Activated B cell treated with CpG ODN at 0.5 μM for 24 hours (primary cell): Measurements from ENCODE around the gene CFDP1. TPM values are rescaled to one million over a fixed set of nuclear protein-coding genes. Genes with fewer than 3 reads are reported as not detected.
A peak's percentile ranks its signal among the peaks of the same experiment; 100 is the strongest.

Experiments used
- ATAC-seq: fragments of 200-7000 bp; cut with Tn5 transposase; one replicate; pipeline ENCODE4 v1.10.0; 2021; ENCODE audit warnings: low read depth, mild to moderate bottlenecking, moderate library complexity
- CTCF ChIA-PET: fragments of 350-600 bp; sonication (Branson Sonifier 250); formaldehyde crosslinking; loops from one replicate; lab custom pipeline; 2021; ENCODE audit warnings: antibody characterized with exemption; lab: Charles Lee
- POLR2A ChIA-PET: fragments of 350-600 bp; sonication (Branson Sonifier 250); formaldehyde crosslinking; loops from one replicate; lab custom pipeline; 2021; ENCODE audit warnings: antibody characterized with exemption; lab: Charles Lee
- DNase-seq: peaks from one replicate; pipeline ENCODE4 v3.0.0; 2022
- H3K27ac Mint-ChIP-seq: one replicate; pipeline ENCODE4 v1.8.0; 2020; ENCODE audit warnings: mixed read lengths
- H3K27me3 Mint-ChIP-seq: one replicate; pipeline ENCODE4 v1.8.0; 2021; ENCODE audit warnings: mixed read lengths
- H3K36me3 Mint-ChIP-seq: one replicate; pipeline ENCODE4 v1.8.0; 2021; ENCODE audit warnings: low read depth, mixed read lengths
- H3K4me1 Mint-ChIP-seq: one replicate; pipeline ENCODE4 v1.8.0; 2021; ENCODE audit warnings: mixed read lengths
- H3K4me3 Mint-ChIP-seq: one replicate; pipeline ENCODE4 v1.8.0; 2020; ENCODE audit warnings: mild to moderate bottlenecking, mixed read lengths
- H3K9me3 Mint-ChIP-seq: one replicate; pipeline ENCODE4 v1.8.0; 2020; ENCODE audit warnings: mixed read lengths
- CTCF ChIP-seq: fragments of 200-600 bp; IDR thresholded peaks from one replicate; pipeline ENCODE4 v1.8.0; 2022; ENCODE audit warnings: antibody characterized with exemption, mild to moderate bottlenecking
- intact Hi-C: fragments of 100-400 bp; cut with micrococcal nuclease; formaldehyde crosslinking; loops from one replicate; pipeline ENCODE4 v1.15.1; 2024
- total RNA-seq: library from RNA; stranded (reverse); gene quantifications from 2 replicates; pipeline ENCODE4 v1.2.3, GENCODE V29; 2022

The CFDP1 gene
- total RNA-seq, 1 donor from 2014 or later, result 32.0 TPM

GRCh38 chr16:75252946-75253911, 180.1 kb downstream of the CFDP1 start:
- intact Hi-C loops, result no loop called here
- ChIA-PET CTCF (no interaction called here), POLR2A (no interaction called here)
- no peak for ATAC-seq
- no peak for DNase-seq
- H3K4me1 Mint-ChIP-seq, result peaks cover 12% of the 10 kb centered on the region
- H3K27me3 Mint-ChIP-seq, result peaks cover 54% of the 10 kb centered on the region
- TF ChIP-seq CTCF, result no peak
- H3K9me3 Mint-ChIP-seq, result no peaks in the 10 kb centered on the region
- H3K27ac Mint-ChIP-seq, result no peak overlapping the region
- no peaks in the 10 kb centered on the region for H3K36me3 Mint-ChIP-seq
- H3K4me3 Mint-ChIP-seq, result no peak overlapping the region

GRCh38 chr16:75252049-75252864, 181.0 kb downstream of the CFDP1 start:
- H3K27me3 Mint-ChIP-seq, result peaks cover 56% of the 10 kb centered on the region

GRCh38 chr16:75251280-75252048, 181.8 kb downstream of the CFDP1 start, which contains the start of gene BCAR1:
BCAR1 (minus strand) TSS chr16:75251624; CDS start chr16:75251482, 142 bp downstream.
- ATAC-seq (no peak), DNase-seq (no peak)
- H3K9me3 Mint-ChIP-seq, result no peaks in the 10 kb centered on the region
- H3K4me1 Mint-ChIP-seq, result peaks cover 12% of the 10 kb centered on the region
- no peak for TF ChIP-seq CTCF
- H3K27me3 Mint-ChIP-seq, result peaks cover 59% of the 10 kb centered on the region
- peak within 1 kb of the TSS; percentile 56 for H3K4me3 Mint-ChIP-seq
- intact Hi-C loops, result no loop called here
- CTCF ChIA-PET, result no interaction called here
- POLR2A ChIA-PET, result no interaction called here
- no peak within 1 kb of the TSS for H3K27ac Mint-ChIP-seq
- no peaks in the 10 kb centered on the region for H3K36me3 Mint-ChIP-seq

More at GRCh38 chr16:75252049-75252864, 181.0 kb downstream of the CFDP1 start:
- H3K9me3 Mint-ChIP-seq, result no peaks in the 10 kb centered on the region
- TF ChIP-seq CTCF, result no peak
- ChIA-PET POLR2A (no interaction called here), CTCF (no interaction called here)
- intact Hi-C loops, result no loop called here
- no peaks in the 10 kb centered on the region for H3K36me3 Mint-ChIP-seq
- H3K4me3 Mint-ChIP-seq, result peak overlapping the region; percentile 56
- H3K27ac Mint-ChIP-seq, result no peak overlapping the region
- no peak for DNase-seq
- peaks cover 12% of the 10 kb centered on the region for H3K4me1 Mint-ChIP-seq
- no peak for ATAC-seq

- DNase-seq, result no peak
- Mint-ChIP-seq H3K9me3 (no peaks in the 10 kb centered on the region), H3K27ac (no peak overlapping the region), H3K4me3 (no peak overlapping the region), H3K4me1 (peaks cover 12% of the 10 kb centered on the region), H3K36me3 (no peaks in the 10 kb centered on the region), H3K27me3 (peaks cover 61% of the 10 kb centered on the region)
- CTCF ChIA-PET, result interaction anchor here (1.3 kb wide), 1 partner anchor 135 kb away, joined by 4 read pairs; no protein-coding TSS in a partner anchor
- POLR2A ChIA-PET, result no interaction called here
- TF ChIP-seq CTCF, result no peak
- ATAC-seq, result peak; percentile 25
- intact Hi-C loops, result no loop called here
These were observed 182.5 kb downstream of the CFDP1 start for GRCh38 chr16:75250809-75251279.
